Upper lobe of right lung (tissue), 1 donor: ENCODE data around the gene RIN2. TPM values are rescaled to one million over a fixed set of nuclear protein-coding genes. Genes with fewer than 3 reads are reported as not detected.

ENCODE experiments used
- ATAC-seq: fragments of 200-7000 bp; cut with Tn5 transposase; one replicate; pipeline ENCODE4 v1.9.1; 2020; ENCODE audit warnings: mild to moderate bottlenecking, moderate library complexity
- DNase-seq: peaks from one replicate; pipeline ENCODE4 v3.0.0-alpha.2; 2020
- H3K27ac ChIP-seq: fragments of 200-600 bp; one replicate; pipeline ENCODE4 v1.8.0; 2022
- H3K27me3 ChIP-seq: fragments of 200-600 bp; one replicate; pipeline ENCODE4 v1.8.0; 2022; ENCODE audit warnings: mild to moderate bottlenecking
- H3K36me3 ChIP-seq: fragments of 200-600 bp; one replicate; pipeline ENCODE4 v1.8.0; 2022
- H3K4me1 ChIP-seq: fragments of 200-600 bp; one replicate; pipeline ENCODE4 v1.8.0; 2022
- H3K4me3 ChIP-seq: fragments of 200-600 bp; one replicate; pipeline ENCODE4 v1.8.0; 2022; ENCODE audit warnings: mild to moderate bottlenecking
- H3K9me3 ChIP-seq: fragments of 200-600 bp; one replicate; pipeline ENCODE4 v1.8.0; 2022
- CTCF ChIP-seq: fragments of 200-600 bp; IDR thresholded peaks from one replicate; pipeline ENCODE4 v1.8.0; 2022; ENCODE audit warnings: antibody characterized with exemption
- intact Hi-C: fragments of 100-400 bp; cut with DNase I; formaldehyde crosslinking; loops from one replicate; pipeline ENCODE4 v1.11.0; 2022
- total RNA-seq: library from RNA; stranded (reverse); fragmentation: NEBNext Ultra II Directional; extraction: Animal tissue kit (Norgen Biotek cat#: 25700); gene quantifications from one replicate; pipeline ENCODE4 v1.2.1, GENCODE V29; 2021
- donor health status: DM: no; HTN: yes; CAD: no; lungs with severe emphysema.

Gene RIN2
- total RNA-seq, 1 donor from 2014 or later: 116 TPM

DNA sequence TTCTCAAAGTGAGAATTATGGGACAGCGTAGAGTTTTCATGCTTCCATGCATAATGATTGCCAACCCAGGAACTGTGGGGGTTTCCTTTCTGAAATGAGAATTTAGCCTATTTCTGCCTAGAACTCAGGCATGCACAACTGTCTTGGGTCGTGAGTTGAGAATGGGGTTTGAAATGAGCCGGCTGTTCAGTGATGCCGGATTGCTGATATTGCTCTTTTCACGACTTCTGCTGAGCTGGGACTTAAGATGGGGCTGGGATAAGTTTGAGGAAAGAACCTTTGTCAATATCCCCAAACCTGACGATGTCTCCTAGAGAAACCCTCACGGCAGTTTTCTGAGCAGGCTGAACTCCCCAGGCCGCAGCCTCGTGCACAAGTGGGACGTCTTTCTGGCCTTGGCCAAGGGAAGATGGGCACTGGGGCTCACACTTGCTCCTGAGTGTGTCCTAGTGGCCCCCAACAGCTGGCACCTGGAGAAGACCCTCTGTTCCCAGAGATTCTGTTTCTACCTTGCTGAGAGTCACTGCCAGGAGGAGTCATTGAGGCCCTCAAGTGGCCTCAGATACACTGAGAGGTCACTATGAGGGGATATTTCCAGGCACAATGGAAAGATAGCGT is 34.1 kb upstream of the RIN2 start:
- no peak overlapping the region for H3K27ac ChIP-seq
- H3K27me3 ChIP-seq: no peaks in the 10 kb centered on the region
- H3K4me3 ChIP-seq: no peak overlapping the region
- DNase-seq: no peak
- no peaks in the 10 kb centered on the region for H3K4me1 ChIP-seq
- no peak for ATAC-seq
- no peak for TF ChIP-seq CTCF
- no peaks in the 10 kb centered on the region for H3K36me3 ChIP-seq
- intact Hi-C loops: no loop called here
- H3K9me3 ChIP-seq: no peaks in the 10 kb centered on the region

DNA sequence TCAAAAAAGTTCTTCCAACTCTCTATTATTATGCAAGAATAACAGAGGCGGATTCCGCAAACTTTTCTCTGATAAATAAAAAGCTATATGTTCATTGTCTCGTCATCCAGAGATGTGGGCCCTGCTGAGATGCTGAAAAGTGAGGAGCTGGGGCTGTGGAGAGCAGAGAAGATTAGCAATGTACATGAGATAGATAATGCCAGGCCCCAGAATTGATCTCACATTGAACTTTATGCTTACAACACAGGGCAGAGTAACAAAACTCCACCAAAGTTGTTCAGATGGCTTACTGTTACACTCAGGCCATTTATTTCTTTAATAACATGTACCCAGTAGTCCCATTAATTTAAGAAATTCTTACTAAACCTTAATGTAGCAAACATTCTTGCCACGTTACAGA is 32.7 kb upstream of the RIN2 start:
- H3K4me1 ChIP-seq: no peaks in the 10 kb centered on the region
- H3K27me3 ChIP-seq: no peaks in the 10 kb centered on the region
- H3K9me3 ChIP-seq: no peaks in the 10 kb centered on the region

GRCh38 chr20:19725814-19726525 is 32.1 kb upstream of the RIN2 start:
- Histone ChIP-seq H3K4me1 (no peaks in the 10 kb centered on the region), H3K4me3 (no peak overlapping the region), H3K27ac (no peak overlapping the region), H3K27me3 (no peaks in the 10 kb centered on the region), H3K9me3 (no peaks in the 10 kb centered on the region), H3K36me3 (no peaks in the 10 kb centered on the region)
- no peak for TF ChIP-seq CTCF
- ATAC-seq: no peak
- no peak for DNase-seq
- intact Hi-C loops: no loop called here

More for the DNA sequence above, 32.7 kb upstream of the RIN2 start:
- Histone ChIP-seq H3K4me3 (no peak overlapping the region), H3K36me3 (no peaks in the 10 kb centered on the region), H3K27ac (no peak overlapping the region)
- TF ChIP-seq CTCF: no peak
- DNase-seq (no peak), ATAC-seq (no peak)
- intact Hi-C loops: no loop called here

GRCh38 chr20:19727251-19727847 is 30.7 kb upstream of the RIN2 start:
- H3K9me3 ChIP-seq: no peaks in the 10 kb centered on the region
- no peaks in the 10 kb centered on the region for H3K27me3 ChIP-seq
- no peak for ATAC-seq
- no peak for DNase-seq
- H3K27ac ChIP-seq: no peak overlapping the region
- no peaks in the 10 kb centered on the region for H3K36me3 ChIP-seq
- no peaks in the 10 kb centered on the region for H3K4me1 ChIP-seq
- no peak for TF ChIP-seq CTCF
- intact Hi-C loops: no loop called here
- no peak overlapping the region for H3K4me3 ChIP-seq

GRCh38 chr20:19729672-19730071 is 28.4 kb upstream of the RIN2 start:
- Histone ChIP-seq H3K27me3 (no peaks in the 10 kb centered on the region), H3K4me3 (no peak overlapping the region), H3K9me3 (no peaks in the 10 kb centered on the region), H3K27ac (no peak overlapping the region), H3K4me1 (no peaks in the 10 kb centered on the region), H3K36me3 (no peaks in the 10 kb centered on the region)
- intact Hi-C loops: no loop called here
- TF ChIP-seq CTCF: no peak
- DNase-seq (no peak), ATAC-seq (no peak)
